Mammary epithelial cell (primary cell): Measurements from ENCODE around the gene EPB41L4A.

ENCODE experiments used
- CTCF ChIP-seq, 2 donors: IDR thresholded peaks in 1 of 2; conservative IDR thresholded peaks in 1 of 2; 2 replicates each; pipeline ENCODE4 v1.5.1; 2011 to 2012; ENCODE audit warnings: inconsistent platforms in 2 of 2, low read length in 2 of 2, mild to moderate bottlenecking in 2 of 2, control low read depth in 1 of 2, low read depth in 1 of 2; ENCODE audit not compliant: insufficient read depth in 1 of 2; ENCODE audit errors: extremely low read depth in 1 of 2
- EZH2 ChIP-seq: IDR thresholded peaks from 2 replicates; pipeline ENCODE4 v1.6.1; 2012; ENCODE audit warnings: low read length, inconsistent platforms, borderline replicate concordance

- TF ChIP-seq EZH2 (no peak), CTCF (conservative IDR thresholded peaks at IDR 0.05 in 1 of 2, IDR thresholded peaks at IDR 0.05 in 1 of 2; ENCODE audit: extremely low read depth in 1 of 2, insufficient read depth in 1 of 2, low read depth in 1 of 2, low read length in 2 of 2) (peak in 1 of 2 donors; percentile 47)
Measured at GRCh38 chr5:112239996-112240395, 179.1 kb downstream of the EPB41L4A start.
